ENCODE results near the gene DNASE2B.

The DNASE2B gene

DNA sequence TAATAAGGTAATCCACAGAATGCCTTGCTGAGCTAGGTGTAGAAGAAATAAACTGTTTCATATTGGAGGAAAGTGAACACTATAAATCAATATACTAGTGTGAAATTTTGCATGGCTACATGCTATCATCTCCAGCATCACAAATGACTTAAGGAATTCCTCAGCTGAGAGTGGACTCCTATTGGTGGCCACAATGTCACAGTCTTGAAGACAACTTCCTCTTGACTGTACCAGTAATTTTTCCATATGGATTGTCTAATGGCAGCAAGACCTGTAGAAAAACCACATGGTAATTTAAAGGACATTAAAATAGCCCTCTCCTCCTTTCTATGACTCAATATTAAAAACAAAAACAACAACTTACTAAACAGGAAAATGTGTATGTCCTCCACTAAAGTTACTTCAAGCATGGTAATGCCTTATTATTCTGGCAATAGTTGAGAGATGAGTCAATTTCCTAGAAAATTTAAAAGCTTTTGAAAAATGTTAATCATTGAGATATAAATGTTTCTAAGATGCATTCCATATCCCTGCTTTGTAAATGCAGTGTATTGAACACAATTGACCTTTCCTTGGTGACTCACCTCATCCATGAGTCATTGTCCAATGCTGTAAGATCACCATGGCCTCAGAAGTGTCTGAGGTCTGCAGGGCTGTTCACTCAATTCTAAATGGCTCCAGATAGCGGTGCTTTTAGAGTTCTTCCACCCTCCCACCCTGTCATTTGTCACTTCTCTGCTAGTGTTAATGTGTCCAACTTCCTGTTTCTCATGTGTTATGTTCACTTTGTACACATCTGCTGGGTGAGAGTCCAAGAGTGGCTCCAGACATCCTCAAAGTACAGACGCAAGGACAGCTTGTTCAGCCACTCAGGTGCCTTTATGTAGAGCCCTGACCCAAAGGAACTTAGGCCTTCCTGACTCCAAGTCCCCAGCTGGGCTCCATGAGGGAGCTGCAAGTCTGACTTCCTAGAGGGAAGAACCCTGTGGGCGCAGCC lies 32.8 kb upstream of the DNASE2B start:
- no peak for DNase-seq (ENCODE audit: low spot score)
- H3K27ac ChIP-seq, result no peak overlapping the region
- TF ChIP-seq, protein P1, sequence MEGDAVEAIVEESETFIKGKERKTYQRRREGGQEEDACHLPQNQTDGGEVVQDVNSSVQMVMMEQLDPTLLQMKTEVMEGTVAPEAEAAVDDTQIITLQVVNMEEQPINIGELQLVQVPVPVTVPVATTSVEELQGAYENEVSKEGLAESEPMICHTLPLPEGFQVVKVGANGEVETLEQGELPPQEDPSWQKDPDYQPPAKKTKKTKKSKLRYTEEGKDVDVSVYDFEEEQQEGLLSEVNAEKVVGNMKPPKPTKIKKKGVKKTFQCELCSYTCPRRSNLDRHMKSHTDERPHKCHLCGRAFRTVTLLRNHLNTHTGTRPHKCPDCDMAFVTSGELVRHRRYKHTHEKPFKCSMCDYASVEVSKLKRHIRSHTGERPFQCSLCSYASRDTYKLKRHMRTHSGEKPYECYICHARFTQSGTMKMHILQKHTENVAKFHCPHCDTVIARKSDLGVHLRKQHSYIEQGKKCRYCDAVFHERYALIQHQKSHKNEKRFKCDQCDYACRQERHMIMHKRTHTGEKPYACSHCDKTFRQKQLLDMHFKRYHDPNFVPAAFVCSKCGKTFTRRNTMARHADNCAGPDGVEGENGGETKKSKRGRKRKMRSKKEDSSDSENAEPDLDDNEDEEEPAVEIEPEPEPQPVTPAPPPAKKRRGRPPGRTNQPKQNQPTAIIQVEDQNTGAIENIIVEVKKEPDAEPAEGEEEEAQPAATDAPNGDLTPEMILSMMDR (IDR thresholded peaks at IDR 0.05), result no peak
- no peak overlapping the region for H3K4me3 ChIP-seq

DNA sequence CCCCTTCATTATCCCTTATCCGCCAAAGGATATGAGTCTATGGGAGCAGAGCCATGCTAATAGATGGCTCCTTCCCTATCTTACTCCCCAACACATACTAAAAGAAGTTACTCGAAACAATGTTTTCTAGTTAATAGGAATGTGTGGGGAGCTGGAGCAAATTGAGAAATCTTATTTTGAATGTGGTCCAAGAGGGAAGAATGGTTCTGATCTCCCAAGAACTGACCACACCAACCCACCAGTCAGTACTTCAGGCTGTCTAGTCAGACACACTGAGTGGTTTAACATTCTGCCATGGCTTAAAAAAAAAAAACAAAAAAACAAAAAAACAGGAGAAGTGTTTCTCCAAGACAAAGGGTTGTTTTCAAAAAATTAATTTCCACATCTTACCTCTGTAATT lies 31.5 kb upstream of the DNASE2B start:
- Histone ChIP-seq H3K4me3 (no peak overlapping the region), H3K27ac (no peak overlapping the region)
- no peak for DNase-seq (ENCODE audit: low spot score)
- TF ChIP-seq, protein P1 (IDR thresholded peaks at IDR 0.05), result no peak

DNA sequence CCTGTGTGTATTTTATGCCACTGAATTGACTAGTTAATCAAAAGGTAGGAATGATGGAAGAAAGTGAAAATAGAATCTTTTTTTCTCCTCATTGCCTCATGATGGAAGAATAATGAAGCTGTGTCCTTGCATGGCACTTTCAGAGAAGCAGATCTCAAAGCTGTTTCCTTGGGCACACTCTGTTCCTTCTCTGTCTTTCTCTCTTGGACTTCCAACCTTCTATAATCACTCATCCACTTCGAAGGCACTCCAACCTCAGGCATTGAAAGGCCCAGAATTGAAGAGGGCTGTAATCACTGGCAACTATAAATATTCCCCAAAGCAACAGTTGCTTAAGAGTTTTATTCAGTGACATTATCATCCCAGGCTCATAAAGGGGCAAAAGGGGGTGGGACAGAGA lies 31.1 kb upstream of the DNASE2B start:
- H3K27ac ChIP-seq, result no peak overlapping the region

GRCh38 chr1:84368441-84368840 lies 29.8 kb upstream of the DNASE2B start:
- TF ChIP-seq, protein P1 (IDR thresholded peaks at IDR 0.05), result no peak
- no peak for DNase-seq (ENCODE audit: low spot score)
- Histone ChIP-seq H3K4me3 (no peak overlapping the region), H3K27ac (no peak overlapping the region)

More for the DNA sequence above, 31.1 kb upstream of the DNASE2B start:
- no peak overlapping the region for H3K4me3 ChIP-seq
- TF ChIP-seq, protein P1 (IDR thresholded peaks at IDR 0.05), result no peak
- DNase-seq (ENCODE audit: low spot score), result no peak

DNA sequence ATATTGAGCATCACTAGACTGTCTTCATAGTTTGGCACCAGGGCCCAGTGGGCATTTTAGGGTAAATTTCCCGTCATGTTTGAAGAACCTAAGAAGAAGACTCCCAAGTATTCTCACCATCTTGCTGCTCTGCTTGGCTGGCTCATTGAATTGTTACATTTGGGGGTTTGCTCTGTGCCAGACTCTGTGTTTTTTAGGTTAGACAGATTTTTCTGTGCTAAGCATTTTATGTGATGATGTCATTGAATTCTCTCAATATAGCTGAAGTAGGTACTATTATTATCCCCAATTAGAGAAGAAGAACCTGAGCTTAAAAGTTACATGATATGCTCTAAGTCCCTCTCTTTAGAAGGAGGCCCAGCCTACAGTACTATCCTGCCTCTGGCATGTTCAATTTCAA lies 28.0 kb upstream of the DNASE2B start:
- DNase-seq (ENCODE audit: low spot score), result no peak
- TF ChIP-seq, protein P1 (IDR thresholded peaks at IDR 0.05), result no peak
- H3K4me3 ChIP-seq, result no peak overlapping the region
- H3K27ac ChIP-seq, result no peak overlapping the region

DNA sequence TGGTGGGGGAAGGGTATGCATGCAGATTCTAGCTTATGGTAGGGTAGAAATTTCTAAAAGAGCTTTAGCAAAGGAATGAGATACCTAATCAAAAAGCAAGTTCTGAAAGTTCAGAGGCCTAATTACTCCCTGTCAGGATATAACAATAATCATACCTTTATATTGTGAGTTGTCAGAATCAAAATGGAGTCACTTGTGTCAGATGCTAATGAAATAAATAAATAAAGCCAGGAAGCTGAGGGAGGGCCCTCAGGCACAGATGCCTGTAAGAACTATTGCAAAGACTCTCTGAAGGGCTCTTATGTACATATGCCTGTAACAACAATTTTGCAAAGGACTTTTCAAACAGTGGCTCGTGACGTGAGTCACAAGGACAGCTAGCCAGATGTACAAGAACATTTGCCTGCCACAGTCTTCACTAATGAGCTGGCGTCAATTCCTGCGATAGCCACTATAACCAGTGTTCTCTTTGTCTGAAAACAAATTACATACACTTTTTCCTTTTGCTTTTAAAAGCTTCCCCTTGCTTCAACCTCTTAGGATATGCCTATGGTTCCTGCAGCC lies 27.4 kb upstream of the DNASE2B start:
- DNase-seq (ENCODE audit: low spot score), result no peak
- TF ChIP-seq, protein P1 (IDR thresholded peaks at IDR 0.05), result no peak
- Histone ChIP-seq H3K4me3 (no peak overlapping the region), H3K27ac (no peak overlapping the region)
